ENCODE results near the gene EPHX1.
A peak's percentile ranks its signal among the peaks of the same experiment; 100 is the strongest.

- TF ChIP-seq CTCF (IDR thresholded peaks at IDR 0.05; ENCODE audit: low read depth, low read length, missing input control), result peak; percentile 21
- TF ChIP-seq REST (IDR thresholded peaks at IDR 0.05), result peak; percentile 77
- no peak for TF ChIP-seq JUND (IDR thresholded peaks at IDR 0.05)
- TF ChIP-seq RAD21 (IDR thresholded peaks at IDR 0.05), result peak; percentile 53 to 57
- peak; percentile 43 for TF ChIP-seq SP1 (IDR thresholded peaks at IDR 0.05)
- TF ChIP-seq GABPA (IDR thresholded peaks at IDR 0.05 in 1 of 2, conservative IDR thresholded peaks at IDR 0.05 in 1 of 2), result no peak
- peak; percentile 28 for TF ChIP-seq TAF1 (conservative IDR thresholded peaks at IDR 0.05)
- TF ChIP-seq MAX (IDR thresholded peaks at IDR 0.05), result peak; percentile 36
- TF ChIP-seq FOXA2 (IDR thresholded peaks at IDR 0.05), result no peak
- peak; percentile 11 to 39 for TF ChIP-seq RXRA (IDR thresholded peaks at IDR 0.05)
Measured at GRCh38 chr1:225809842-225810578, at the start of gene EPHX1.

All from liver (tissue), 3 donors.